ENCODE data around the gene TPI1. TPM values are rescaled to one million over a fixed set of nuclear protein-coding genes. Genes with fewer than 3 reads are reported as not detected.
"Not testable (repeated sequence)": the region's sequence is repeated elsewhere in the genome, so short reads cannot be mapped to it uniquely, and the experiment has no call there.

Gene TPI1
- total RNA-seq, 4 donors from 2014 or later = 288 to 372 (median 355) TPM

DNA sequence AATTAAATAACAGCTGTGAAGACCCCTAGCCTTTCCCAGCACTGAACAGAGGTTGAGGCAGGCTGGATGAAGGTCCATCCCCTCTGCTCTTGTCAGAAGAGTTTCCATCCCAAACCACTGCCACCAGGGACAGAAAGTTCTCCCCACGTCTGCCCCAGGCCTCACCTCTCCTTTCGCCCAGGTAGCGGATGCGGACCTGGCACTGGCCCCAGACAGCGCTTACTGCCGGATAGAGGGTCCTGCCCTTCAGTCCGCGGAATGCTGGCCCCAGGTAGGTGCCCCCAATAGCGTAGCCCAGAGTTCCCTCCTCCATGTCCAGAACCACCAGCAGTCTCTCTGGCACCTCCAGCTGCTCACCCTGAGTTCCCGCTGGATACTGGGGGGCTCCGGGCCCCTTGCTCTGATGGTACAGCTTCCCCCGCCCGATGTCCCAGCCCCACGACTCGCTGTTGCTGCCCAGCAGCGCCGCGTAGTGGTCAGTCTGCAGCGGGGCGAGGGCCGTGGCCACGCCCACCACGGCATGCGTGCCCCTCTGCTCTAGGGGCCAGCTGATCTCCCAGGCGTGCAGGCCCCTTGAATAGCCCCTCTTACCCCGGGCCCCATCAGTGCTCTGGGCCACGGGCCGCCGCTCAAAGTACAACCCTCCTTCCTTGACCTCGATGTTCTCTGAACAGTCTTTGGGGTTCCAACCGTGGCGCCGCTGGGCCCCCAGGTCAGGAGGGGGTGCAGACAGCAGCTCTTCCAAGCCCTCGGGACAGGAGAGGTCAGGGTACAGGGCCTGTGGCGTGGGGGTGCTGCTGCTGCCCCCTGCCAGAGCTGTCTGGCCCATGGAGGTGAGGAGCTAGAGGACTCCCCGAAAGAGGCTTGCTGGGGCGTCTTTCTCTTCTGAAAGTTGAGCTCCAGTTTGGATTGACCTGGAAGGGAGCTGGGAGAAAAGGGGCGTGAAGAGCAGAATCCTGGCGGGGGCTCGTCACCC lies 5.0 kb downstream of the TPI1 start:
- H3K4me1 ChIP-seq = peaks cover 39 to 66% (median 55%) of the 10 kb centered on the region in 4 donors
- intact Hi-C loops (cut with DNase I) = loop anchor here (5.0 kb wide), 2 partner anchors 95 to 240 kb away; no protein-coding TSS in a partner anchor
- peaks cover 11 to 30% (median 23%) of the 10 kb centered on the region in 4 donors for H3K36me3 ChIP-seq
- WGBS = 5% methylated on average over 8 of the region's 40 CpGs
- DNase-seq (ENCODE audit: extremely low spot score) = no peak
- H3K27me3 ChIP-seq = no peaks in the 10 kb centered on the region
- peak overlapping the region; percentile 86 to 89 (median 88) for H3K27ac ChIP-seq (replicated peaks in 1 of 4)
- H3K4me3 ChIP-seq = peak overlapping the region; percentile 65 to 88 (median 70)
- H3K9me3 ChIP-seq = no peaks in the 10 kb centered on the region
- TF ChIP-seq, protein P1, sequence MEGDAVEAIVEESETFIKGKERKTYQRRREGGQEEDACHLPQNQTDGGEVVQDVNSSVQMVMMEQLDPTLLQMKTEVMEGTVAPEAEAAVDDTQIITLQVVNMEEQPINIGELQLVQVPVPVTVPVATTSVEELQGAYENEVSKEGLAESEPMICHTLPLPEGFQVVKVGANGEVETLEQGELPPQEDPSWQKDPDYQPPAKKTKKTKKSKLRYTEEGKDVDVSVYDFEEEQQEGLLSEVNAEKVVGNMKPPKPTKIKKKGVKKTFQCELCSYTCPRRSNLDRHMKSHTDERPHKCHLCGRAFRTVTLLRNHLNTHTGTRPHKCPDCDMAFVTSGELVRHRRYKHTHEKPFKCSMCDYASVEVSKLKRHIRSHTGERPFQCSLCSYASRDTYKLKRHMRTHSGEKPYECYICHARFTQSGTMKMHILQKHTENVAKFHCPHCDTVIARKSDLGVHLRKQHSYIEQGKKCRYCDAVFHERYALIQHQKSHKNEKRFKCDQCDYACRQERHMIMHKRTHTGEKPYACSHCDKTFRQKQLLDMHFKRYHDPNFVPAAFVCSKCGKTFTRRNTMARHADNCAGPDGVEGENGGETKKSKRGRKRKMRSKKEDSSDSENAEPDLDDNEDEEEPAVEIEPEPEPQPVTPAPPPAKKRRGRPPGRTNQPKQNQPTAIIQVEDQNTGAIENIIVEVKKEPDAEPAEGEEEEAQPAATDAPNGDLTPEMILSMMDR (IDR thresholded peaks at IDR 0.05) = peak in 2 of 3 experiments; percentile 85 to 91
- TF ChIP-seq EP300 (IDR thresholded peaks at IDR 0.05) (no peak), POLR2AphosphoS5 (IDR thresholded peaks at IDR 0.05) (peak; percentile 47 to 72), POLR2A (IDR thresholded peaks at IDR 0.05; ENCODE audit: low read depth) (no peak)

DNA sequence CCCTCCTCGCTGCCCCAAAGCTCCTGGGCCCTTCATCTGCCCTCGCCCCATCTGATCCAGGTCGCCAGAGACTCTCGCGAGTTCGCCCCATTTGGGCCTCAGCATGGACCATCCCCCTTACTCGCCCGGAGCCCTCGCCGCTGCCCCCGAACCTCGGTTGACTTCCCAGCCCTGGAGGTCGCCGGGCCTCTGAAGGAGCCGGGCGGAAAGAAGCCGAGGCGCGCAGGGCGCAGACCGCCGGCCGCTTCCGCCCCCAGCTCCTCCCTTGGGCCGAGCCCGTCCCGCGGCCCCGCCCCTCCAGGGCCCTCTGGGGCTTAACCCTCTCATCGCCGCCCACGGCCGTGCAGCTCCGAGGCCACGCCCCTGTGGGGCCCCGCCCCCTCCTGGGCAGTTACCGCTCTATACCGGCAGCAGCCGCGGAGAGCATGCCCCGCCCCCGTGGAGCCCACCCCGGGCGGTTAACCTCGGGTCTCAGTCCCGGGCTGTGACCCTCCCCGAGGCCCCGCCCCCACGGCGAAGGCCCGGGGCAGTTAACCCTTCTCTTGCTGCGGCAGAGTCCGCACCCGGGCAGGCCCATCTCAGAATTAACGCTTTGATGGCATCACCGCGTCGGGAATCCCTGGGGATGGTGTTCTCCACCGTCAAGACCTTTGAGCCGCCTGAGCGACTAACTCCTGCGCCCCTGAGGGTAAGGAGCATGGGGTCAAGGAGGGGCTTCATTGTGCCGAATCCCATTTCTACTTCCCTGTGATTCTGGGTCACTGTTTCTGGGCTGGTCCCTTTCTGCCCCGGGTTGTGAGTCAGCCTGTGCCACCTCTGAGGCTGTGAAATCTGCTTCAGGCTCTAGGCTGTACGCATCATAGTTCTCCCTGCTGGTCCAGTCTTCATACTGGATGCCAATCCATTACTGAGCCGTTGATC lies 6.0 kb downstream of the TPI1 start, which contains the start of gene SPSB2:
SPSB2 (minus strand) TSS at position 210 of the 921 bp plus-strand sequence. CDS start 402 bp downstream, outside the sequence.
- Histone ChIP-seq H3K4me3 (peak within 1 kb of the TSS; percentile 65 to 88 (median 70)), H3K27ac (replicated peaks in 1 of 4) (peak within 1 kb of the TSS; percentile 86 to 89 (median 88)), H3K36me3 (peaks cover 11 to 30% (median 23%) of the 10 kb centered on the region in 4 donors), H3K9me3 (no peaks in the 10 kb centered on the region), H3K4me1 (peaks cover 37 to 61% (median 51%) of the 10 kb centered on the region in 4 donors), H3K27me3 (no peaks in the 10 kb centered on the region)
- TF ChIP-seq, protein P1 (IDR thresholded peaks at IDR 0.05) = peak in 2 of 3 experiments; percentile 10 to 37
- TF ChIP-seq EP300 (IDR thresholded peaks at IDR 0.05) = no peak
- peak; percentile 74 for TF ChIP-seq POLR2A (IDR thresholded peaks at IDR 0.05; ENCODE audit: low read depth)
- peak; percentile 83 to 86 for TF ChIP-seq POLR2AphosphoS5 (IDR thresholded peaks at IDR 0.05)
- DNase-seq (ENCODE audit: extremely low spot score) = peak; percentile 99
- intact Hi-C loops (cut with DNase I) = loop anchor here (5.0 kb wide), 2 partner anchors 94 to 239 kb away; no protein-coding TSS in a partner anchor
- 3% methylated on average over 24 of the region's 66 CpGs for WGBS

DNA sequence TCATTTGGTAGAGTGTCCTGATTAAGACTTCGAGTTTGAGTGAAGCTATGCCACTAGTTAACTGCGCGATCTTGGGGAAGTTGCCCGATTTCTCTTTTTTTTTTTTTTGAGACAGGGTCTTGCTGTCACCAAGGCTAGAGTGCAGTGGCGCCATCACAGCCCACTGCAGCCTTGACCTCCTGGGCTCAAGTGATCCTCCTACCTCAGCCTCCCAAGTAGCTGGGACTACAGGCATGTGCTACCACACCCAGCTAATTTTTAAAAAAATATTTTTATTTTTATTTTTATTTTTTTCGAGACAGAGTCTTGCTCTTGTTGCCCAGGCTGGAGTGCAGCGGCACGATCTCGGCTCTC lies 6.7 kb downstream of the TPI1 start:
- WGBS = 59% methylated on average over 9 of the region's 9 CpGs
- Histone ChIP-seq H3K4me1 (peaks cover 31 to 55% (median 45%) of the 10 kb centered on the region in 4 donors), H3K36me3 (peaks cover 11 to 26% (median 23%) of the 10 kb centered on the region in 4 donors), H3K27ac (replicated peaks in 1 of 4) (peak overlapping the region; percentile 86 to 89 (median 88)), H3K4me3 (peak overlapping the region; percentile 65 to 88 (median 70))
- intact Hi-C loops (cut with DNase I) = loop anchor here (5.0 kb wide), 2 partner anchors 93 to 238 kb away; no protein-coding TSS in a partner anchor
- not testable (repeated sequence) for DNase-seq (ENCODE audit: extremely low spot score); H3K27me3 ChIP-seq; H3K9me3 ChIP-seq

DNA sequence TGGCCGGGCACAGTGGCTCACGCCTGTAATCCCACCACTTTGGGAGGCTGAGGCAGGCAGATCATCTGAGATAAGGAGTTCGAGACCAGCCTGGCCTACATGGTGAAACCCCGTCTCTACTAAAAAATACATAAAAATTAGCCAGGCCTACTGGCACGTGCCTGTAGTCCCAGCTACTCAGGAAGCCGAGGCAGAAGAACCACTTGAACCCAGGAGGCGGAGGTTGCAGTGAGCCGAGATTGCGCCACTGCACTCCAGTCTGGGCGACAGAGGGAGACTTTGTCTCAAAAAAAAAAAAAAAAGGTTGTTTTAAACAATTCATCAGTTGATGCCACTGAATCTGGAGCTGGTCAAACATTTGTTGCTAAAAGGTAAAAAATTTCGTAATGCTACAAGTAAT lies 12.5 kb downstream of the TPI1 start:
- DNase-seq (ENCODE audit: extremely low spot score); H3K27ac ChIP-seq (replicated peaks in 1 of 4); intact Hi-C loops (cut with DNase I); H3K4me1 ChIP-seq; H3K4me3 ChIP-seq; H3K9me3 ChIP-seq; H3K27me3 ChIP-seq: not testable (repeated sequence)
- WGBS = 87% methylated on average over 11 of the region's 11 CpGs
- H3K36me3 ChIP-seq = peaks cover 9 to 27% (median 19%) of the 10 kb centered on the region in 4 donors

DNA sequence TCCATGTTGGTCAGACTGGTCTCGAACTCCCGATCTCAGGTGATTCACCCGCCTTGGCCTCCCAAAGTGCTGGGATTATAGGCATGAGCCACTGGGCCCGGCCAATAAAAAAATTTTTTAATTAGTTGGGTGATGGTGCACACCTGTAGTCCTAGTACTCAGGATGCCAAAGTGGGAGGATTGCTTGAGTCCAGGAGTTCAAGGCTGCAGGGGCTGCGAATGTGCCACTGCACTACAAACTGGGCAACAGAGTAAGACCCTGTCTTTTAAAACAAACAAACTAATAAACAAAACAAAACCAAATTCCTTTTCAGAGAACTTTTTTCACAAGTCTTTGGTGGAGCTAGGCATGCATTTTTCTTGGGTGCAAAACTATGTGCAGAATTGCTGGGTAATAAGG lies 15.9 kb downstream of the TPI1 start:
- WGBS = 89% methylated on average over 3 of the region's 5 CpGs
- no peak overlapping the region for H3K4me3 ChIP-seq
- no peaks in the 10 kb centered on the region for H3K27me3 ChIP-seq
- DNase-seq (ENCODE audit: extremely low spot score) = no peak
- no peak overlapping the region for H3K27ac ChIP-seq (replicated peaks in 1 of 4)
- intact Hi-C loops (cut with DNase I) = no loop called here
- H3K36me3 ChIP-seq = peaks cover 9 to 33% (median 21%) of the 10 kb centered on the region in 4 donors
- H3K4me1 ChIP-seq = no peaks in the 10 kb centered on the region
- no peaks in the 10 kb centered on the region for H3K9me3 ChIP-seq
- no peak for TF ChIP-seq POLR2AphosphoS5 (IDR thresholded peaks at IDR 0.05)
- TF ChIP-seq, protein P1 (IDR thresholded peaks at IDR 0.05) = no peak
- TF ChIP-seq POLR2A (IDR thresholded peaks at IDR 0.05; ENCODE audit: low read depth) = no peak
- no peak for TF ChIP-seq EP300 (IDR thresholded peaks at IDR 0.05)

Data from esophagus muscularis mucosa (tissue), 4 donors.